Measurements from ENCODE around the gene S1PR5.
A peak's percentile ranks its signal among the peaks of the same experiment; 100 is the strongest.
"Not testable (repeated sequence)": the region's sequence is repeated elsewhere in the genome, so short reads cannot be mapped to it uniquely, and the experiment has no call there.

The S1PR5 gene

GRCh38 chr19:10544242-10544752, 27.1 kb upstream of the S1PR5 start:
- no peak for DNase-seq (ENCODE audit: low read depth)

- peak; percentile 74 for DNase-seq (ENCODE audit: low read depth)
Measured at GRCh38 chr19:10543420-10544241, 26.4 kb upstream of the S1PR5 start, which contains the start of gene ATG4D. Gene ATG4D (plus strand): TSS chr19:10543904. CDS start chr19:10544091, 187 bp downstream.

- DNase-seq (ENCODE audit: low read depth) = no peak
Measured at GRCh38 chr19:10543059-10543419, 25.8 kb upstream of the S1PR5 start.

GRCh38 chr19:10539016-10539415, 21.8 kb upstream of the S1PR5 start:
- DNase-seq (ENCODE audit: low read depth) = not testable (repeated sequence)

GRCh38 chr19:10538204-10538983, 21.1 kb upstream of the S1PR5 start:
- no peak for DNase-seq (ENCODE audit: low read depth)

GRCh38 chr19:10537668-10538067, 20.4 kb upstream of the S1PR5 start:
- no peak for DNase-seq (ENCODE audit: low read depth)

GRCh38 chr19:10535613-10536012, 18.4 kb upstream of the S1PR5 start:
- no peak for DNase-seq (ENCODE audit: low read depth)

GRCh38 chr19:10533646-10534386, 16.6 kb upstream of the S1PR5 start:
- DNase-seq (ENCODE audit: low read depth) = no peak

- DNase-seq (ENCODE audit: low read depth) = no peak
Measured at GRCh38 chr19:10532457-10532856, 15.2 kb upstream of the S1PR5 start.

- DNase-seq (ENCODE audit: low read depth) = not testable (repeated sequence)
Measured at GRCh38 chr19:10526887-10527286, 9.6 kb upstream of the S1PR5 start.

GRCh38 chr19:10525636-10526035, 8.4 kb upstream of the S1PR5 start:
- DNase-seq (ENCODE audit: low read depth) = no peak

- DNase-seq (ENCODE audit: low read depth) = no peak
Measured at GRCh38 chr19:10523135-10523636, 5.9 kb upstream of the S1PR5 start.

GRCh38 chr19:10521461-10522171, 4.4 kb upstream of the S1PR5 start:
- no peak for DNase-seq (ENCODE audit: low read depth)

GRCh38 chr19:10520652-10521318, 3.5 kb upstream of the S1PR5 start:
- no peak for DNase-seq (ENCODE audit: low read depth)

- DNase-seq (ENCODE audit: low read depth) = no peak
Measured at GRCh38 chr19:10519421-10519820, 2.2 kb upstream of the S1PR5 start.

- no peak for DNase-seq (ENCODE audit: low read depth)
Measured at GRCh38 chr19:10518444-10519361, 1.5 kb upstream of the S1PR5 start.

- no peak for DNase-seq (ENCODE audit: low read depth)
Measured at GRCh38 chr19:10517760-10518443, 655 bp upstream of the S1PR5 start.

- DNase-seq (ENCODE audit: low read depth) = no peak
Measured at GRCh38 chr19:10516671-10517286, 468 bp downstream of the S1PR5 start.

- DNase-seq (ENCODE audit: low read depth) = no peak
Measured at GRCh38 chr19:10516064-10516385, 1.2 kb downstream of the S1PR5 start.

All from activated T-cell treated with anti-CD3 and anti-CD28 coated beads for 1 hour (primary cell).